ENCODE measurements around the gene SDHAF1. TPM values are rescaled to one million over a fixed set of nuclear protein-coding genes. Genes with fewer than 3 reads are reported as not detected.
A peak's percentile ranks its signal among the peaks of the same experiment; 100 is the strongest.
"Not testable (repeated sequence)": the region's sequence is repeated elsewhere in the genome, so short reads cannot be mapped to it uniquely, and the experiment has no call there.

The SDHAF1 gene
- total RNA-seq, 2 donors from 2014 or later = 12.9 to 14.1 TPM

DNA sequence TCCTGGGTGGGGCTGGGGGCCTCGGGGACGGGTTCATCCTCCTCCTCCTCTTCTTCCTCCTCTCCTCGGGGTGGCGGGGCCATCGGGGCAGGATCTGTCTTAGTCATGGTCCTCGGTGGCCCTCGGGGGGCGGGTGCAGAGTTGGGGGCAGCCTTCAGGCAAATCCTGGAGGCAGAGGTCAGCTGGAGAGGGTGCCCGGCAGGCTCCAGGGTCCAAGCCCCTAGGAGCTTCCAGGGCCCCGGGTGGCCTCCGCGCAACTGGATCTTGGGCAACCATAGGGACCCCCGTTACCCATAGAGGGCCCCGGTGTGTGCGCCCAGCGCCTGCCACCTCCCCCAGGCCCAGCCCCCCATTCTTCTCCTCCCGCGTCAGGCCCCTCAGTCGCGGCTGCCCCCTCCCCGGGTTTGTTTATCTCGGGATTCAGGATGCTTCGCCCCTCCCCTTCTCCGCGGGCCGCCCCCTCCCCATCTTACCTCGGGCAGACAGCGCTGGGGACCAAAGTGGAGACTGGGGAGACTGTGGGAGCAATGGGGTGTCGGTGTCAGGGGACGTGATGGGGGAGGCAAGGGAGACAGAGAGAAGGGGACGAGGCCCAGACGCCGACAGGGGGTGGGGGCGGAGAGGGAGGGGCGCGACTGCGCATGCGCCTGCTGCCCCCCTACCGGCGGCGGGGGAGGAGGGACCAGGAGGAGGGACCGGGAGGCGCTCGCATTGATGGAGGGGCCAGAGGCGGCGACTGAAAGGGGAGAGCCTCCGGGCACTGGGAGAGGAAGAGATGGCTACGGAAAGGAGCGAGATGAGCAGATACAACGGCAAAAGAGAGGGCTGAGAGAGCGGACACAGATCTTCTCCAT, 37.5 kb downstream of the SDHAF1 start, which contains the start of gene CLIP3:
TSS of gene CLIP3 (minus strand) at position 623 of the 854 bp plus-strand sequence. CDS start at position 107, 516 bp downstream.
- Mint-ChIP-seq H3K4me1 (no peaks in the 10 kb centered on the region), H3K27me3 (ENCODE audit: insufficient read depth) (no peaks in the 10 kb centered on the region), H3K27ac (no peak within 1 kb of the TSS), H3K36me3 (ENCODE audit: low read depth) (peaks cover 4% of the 10 kb centered on the region), H3K9me3 (no peaks in the 10 kb centered on the region), H3K4me3 (peak within 1 kb of the TSS; percentile 70)
- Histone ChIP-seq H3K9ac (ENCODE audit: extremely low read depth, low read length, poor library complexity, severe bottlenecking) (peak within 1 kb of the TSS; percentile 25), H3K27ac (ENCODE audit: low read depth, low read length) (no peak within 1 kb of the TSS), H3K4me1 (ENCODE audit: control insufficient read depth, insufficient read depth, low read length) (no peaks in the 10 kb centered on the region), H3K27me3 (ENCODE audit: control insufficient read depth, insufficient read depth, low read length, poor library complexity, severe bottlenecking) (no peaks in the 10 kb centered on the region), H3K4me3 (ENCODE audit: low read length) (peak within 1 kb of the TSS; percentile 80), H3K36me3 (ENCODE audit: control insufficient read depth, insufficient read depth, low read length) (no peaks in the 10 kb centered on the region), H3K9me3 (ENCODE audit: control insufficient read depth, low read length) (no peaks in the 10 kb centered on the region)
- TF ChIP-seq, protein P1, sequence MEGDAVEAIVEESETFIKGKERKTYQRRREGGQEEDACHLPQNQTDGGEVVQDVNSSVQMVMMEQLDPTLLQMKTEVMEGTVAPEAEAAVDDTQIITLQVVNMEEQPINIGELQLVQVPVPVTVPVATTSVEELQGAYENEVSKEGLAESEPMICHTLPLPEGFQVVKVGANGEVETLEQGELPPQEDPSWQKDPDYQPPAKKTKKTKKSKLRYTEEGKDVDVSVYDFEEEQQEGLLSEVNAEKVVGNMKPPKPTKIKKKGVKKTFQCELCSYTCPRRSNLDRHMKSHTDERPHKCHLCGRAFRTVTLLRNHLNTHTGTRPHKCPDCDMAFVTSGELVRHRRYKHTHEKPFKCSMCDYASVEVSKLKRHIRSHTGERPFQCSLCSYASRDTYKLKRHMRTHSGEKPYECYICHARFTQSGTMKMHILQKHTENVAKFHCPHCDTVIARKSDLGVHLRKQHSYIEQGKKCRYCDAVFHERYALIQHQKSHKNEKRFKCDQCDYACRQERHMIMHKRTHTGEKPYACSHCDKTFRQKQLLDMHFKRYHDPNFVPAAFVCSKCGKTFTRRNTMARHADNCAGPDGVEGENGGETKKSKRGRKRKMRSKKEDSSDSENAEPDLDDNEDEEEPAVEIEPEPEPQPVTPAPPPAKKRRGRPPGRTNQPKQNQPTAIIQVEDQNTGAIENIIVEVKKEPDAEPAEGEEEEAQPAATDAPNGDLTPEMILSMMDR (conservative IDR thresholded peaks at IDR 0.05) = peak; percentile 31
- WGBS, 2 experiments (ENCODE audit: insufficient coverage in 1 of 2, insufficient read length in 1 of 2) = 6 to 9% methylated on average over 16 to 49 of the region's 51 CpGs
- peak; percentile 88 for DNase-seq

DNA sequence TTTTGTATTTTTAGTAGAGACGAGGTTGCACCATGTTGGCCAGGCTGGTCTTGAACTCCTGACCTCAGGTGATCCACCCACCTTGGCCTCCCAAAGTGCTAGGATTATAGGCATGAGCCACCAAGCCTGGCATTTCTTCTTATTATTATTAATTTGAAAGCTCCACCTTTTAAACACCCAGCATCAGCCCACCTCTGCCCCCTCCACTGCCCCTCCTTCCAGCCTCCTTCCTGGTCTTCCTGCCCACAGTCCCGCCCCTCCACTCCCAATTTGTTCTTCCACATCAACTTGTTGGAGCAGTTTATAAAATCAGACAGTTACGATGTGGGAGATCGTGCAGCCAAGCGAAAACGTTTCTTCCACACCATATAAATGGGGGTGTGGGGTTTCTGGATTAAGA, 45.5 kb downstream of the SDHAF1 start:
- no peak overlapping the region for H3K4me3 ChIP-seq (ENCODE audit: low read length)
- Mint-ChIP-seq H3K9me3 (no peaks in the 10 kb centered on the region), H3K27ac (no peak overlapping the region), H3K4me3 (no peak overlapping the region), H3K4me1 (no peaks in the 10 kb centered on the region), H3K36me3 (ENCODE audit: low read depth) (peaks cover 12% of the 10 kb centered on the region), H3K27me3 (ENCODE audit: insufficient read depth) (no peaks in the 10 kb centered on the region)
- no peaks in the 10 kb centered on the region for H3K27me3 ChIP-seq (ENCODE audit: control insufficient read depth, insufficient read depth, low read length, poor library complexity, severe bottlenecking)
- no peaks in the 10 kb centered on the region for H3K9me3 ChIP-seq (ENCODE audit: control insufficient read depth, low read length)
- no peak overlapping the region for H3K27ac ChIP-seq (ENCODE audit: low read depth, low read length)
- no peaks in the 10 kb centered on the region for H3K36me3 ChIP-seq (ENCODE audit: control insufficient read depth, insufficient read depth, low read length)
- H3K4me1 ChIP-seq (ENCODE audit: control insufficient read depth, insufficient read depth, low read length) = no peaks in the 10 kb centered on the region
- TF ChIP-seq, protein P1 (conservative IDR thresholded peaks at IDR 0.05) = no peak
- H3K9ac ChIP-seq (ENCODE audit: extremely low read depth, low read length, poor library complexity, severe bottlenecking) = no peak overlapping the region
- 94 to 98% methylated on average over 2 to 3 of the region's 6 CpGs for WGBS, 2 experiments (ENCODE audit: insufficient coverage in 1 of 2, insufficient read length in 1 of 2)
- DNase-seq = no peak

DNA sequence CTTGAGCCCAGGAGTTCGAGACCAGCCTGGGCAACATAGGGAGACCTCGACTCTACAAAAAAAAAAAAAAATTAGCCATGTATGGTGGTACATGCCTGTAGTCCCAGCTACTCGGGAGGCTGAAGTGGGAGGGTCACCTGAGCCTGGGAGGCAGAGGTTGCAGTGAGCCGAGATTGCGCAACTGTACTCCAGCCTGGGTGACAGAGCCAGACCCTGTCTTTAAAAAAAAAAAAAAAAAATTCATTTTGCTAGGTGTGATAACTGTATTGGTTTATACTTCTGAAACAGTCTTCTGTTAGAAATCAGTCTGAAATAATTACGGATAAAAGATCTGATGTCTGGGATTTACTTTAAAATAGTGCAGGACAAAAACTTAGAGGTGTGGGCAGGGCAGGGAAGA, 46.1 kb downstream of the SDHAF1 start:
- H3K9me3 ChIP-seq (ENCODE audit: control insufficient read depth, low read length); H3K27ac ChIP-seq (ENCODE audit: low read depth, low read length); H3K4me3 ChIP-seq (ENCODE audit: low read length); H3K4me1 ChIP-seq (ENCODE audit: control insufficient read depth, insufficient read depth, low read length); H3K4me3 Mint-ChIP-seq; DNase-seq; H3K9ac ChIP-seq (ENCODE audit: extremely low read depth, low read length, poor library complexity, severe bottlenecking); H3K27me3 ChIP-seq (ENCODE audit: control insufficient read depth, insufficient read depth, low read length, poor library complexity, severe bottlenecking); H3K9me3 Mint-ChIP-seq; H3K36me3 ChIP-seq (ENCODE audit: control insufficient read depth, insufficient read depth, low read length); H3K27me3 Mint-ChIP-seq (ENCODE audit: insufficient read depth); H3K4me1 Mint-ChIP-seq: not testable (repeated sequence)
- Mint-ChIP-seq H3K27ac (peak overlapping the region; percentile 24), H3K36me3 (ENCODE audit: low read depth) (peaks cover 18% of the 10 kb centered on the region)
- 86 to 89% methylated on average over 4 to 6 of the region's 6 CpGs for WGBS, 2 experiments (ENCODE audit: insufficient coverage in 1 of 2, insufficient read length in 1 of 2)

Measured in endodermal cell (in vitro differentiated cells).